Hematopoietic multipotent progenitor cell treated with erythropoietin and hydrocortisone succinate and interleukin-3 and kit ligand, for 4 days (in vitro differentiated cells): ENCODE measurements around the gene CCDC24.

Experiments
- DNase-seq: peaks from one replicate; pipeline ENCODE4 v3.0.0-alpha.2; 2015

The CCDC24 gene

DNA sequence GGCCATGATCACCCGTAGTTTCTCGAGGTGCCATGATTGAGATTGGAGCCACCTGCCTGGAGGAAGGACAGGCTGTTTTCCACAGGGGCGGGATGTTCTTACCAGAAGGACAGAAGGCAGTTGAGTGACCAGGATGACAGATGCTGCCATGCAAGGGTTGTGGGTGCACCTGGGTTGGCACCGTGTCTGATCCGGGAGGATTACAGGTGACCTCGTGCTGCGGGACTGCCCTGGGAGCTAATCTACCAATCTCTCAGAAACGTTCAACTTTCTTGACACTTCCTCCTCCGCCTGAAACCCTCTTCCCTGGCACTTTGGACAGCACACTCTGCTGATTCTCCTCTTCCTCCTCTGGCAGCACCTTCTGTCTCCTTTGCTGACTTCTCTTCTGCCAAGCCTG is 53.7 kb downstream of the CCDC24 start:
- DNase-seq = no peak
